ENCODE measurements around the gene MAPRE2.
A peak's percentile ranks its signal among the peaks of the same experiment; 100 is the strongest.

Gene MAPRE2

GRCh38 chr18:35138773-35139172, 97.6 kb downstream of the MAPRE2 start:
- 90% methylated on average over 5 of the region's 6 CpGs for WGBS (ENCODE audit: insufficient coverage)
- no peak for DNase-seq
- peaks cover 0 to 18% (median 12%) of the 10 kb centered on the region in 4 experiments for H3K4me1 ChIP-seq (ENCODE audit: control extremely low read depth in 1 of 4, control insufficient read depth in 4 of 4, insufficient read depth in 4 of 4, low read length in 3 of 4)
- no peak overlapping the region for H3K4me3 ChIP-seq (ENCODE audit: control insufficient read depth in 1 of 7, extremely low read depth in 1 of 7, insufficient read depth in 4 of 7, low read depth in 2 of 7, low read length in 6 of 7)
- peaks cover 20 to 69% (median 41%) of the 10 kb centered on the region in 4 experiments for H3K36me3 ChIP-seq (ENCODE audit: control insufficient read depth in 4 of 4, insufficient read depth in 4 of 4, low read length in 3 of 4)
- POLR2A ChIA-PET: no interaction called here
- no peak overlapping the region for H3K27ac ChIP-seq (ENCODE audit: insufficient read depth in 1 of 2, low read depth in 1 of 2, low read length in 2 of 2, poor library complexity in 1 of 2, severe bottlenecking in 2 of 2)
- H3K27me3 ChIP-seq (replicated peaks in 2 of 5; ENCODE audit: control insufficient read depth in 4 of 5, insufficient read depth in 5 of 5, low read length in 4 of 5): no peaks in the 10 kb centered on the region
- CTCF ChIA-PET: interaction anchor here (1.0 to 5.7 kb wide), 4 partner anchors 11 to 136 kb away, joined by 3 to 29 read pairs (median 11); no protein-coding TSS in a partner anchor
- H3K9me3 ChIP-seq (ENCODE audit: control extremely low read depth in 1 of 5, control insufficient read depth in 4 of 5, insufficient read depth in 2 of 5, low read depth in 1 of 5, low read length in 4 of 5): no peaks in the 10 kb centered on the region

- no peak overlapping the region for H3K4me3 ChIP-seq (ENCODE audit: control insufficient read depth in 1 of 7, extremely low read depth in 1 of 7, insufficient read depth in 4 of 7, low read depth in 2 of 7, low read length in 6 of 7)
- CTCF ChIA-PET: interaction anchor here (1.0 to 5.7 kb wide), 3 partner anchors 17 to 136 kb away, joined by 3 to 29 read pairs (median 9); no protein-coding TSS in a partner anchor
- no peak for DNase-seq
- POLR2A ChIA-PET: interaction anchor here (1.2 kb wide), 1 partner anchor 10 kb away, joined by 3 read pairs; no protein-coding TSS in a partner anchor
- H3K27ac ChIP-seq (ENCODE audit: insufficient read depth in 1 of 2, low read depth in 1 of 2, low read length in 2 of 2, poor library complexity in 1 of 2, severe bottlenecking in 2 of 2): no peak overlapping the region
- H3K27me3 ChIP-seq (replicated peaks in 2 of 5; ENCODE audit: control insufficient read depth in 4 of 5, insufficient read depth in 5 of 5, low read length in 4 of 5): no peaks in the 10 kb centered on the region
- H3K36me3 ChIP-seq (ENCODE audit: control insufficient read depth in 4 of 4, insufficient read depth in 4 of 4, low read length in 3 of 4): peaks cover 14 to 61% (median 38%) of the 10 kb centered on the region in 4 experiments
- 100% methylated on average over 3 of the region's 3 CpGs for WGBS (ENCODE audit: insufficient coverage)
- peaks cover 0 to 19% (median 12%) of the 10 kb centered on the region in 4 experiments for H3K4me1 ChIP-seq (ENCODE audit: control extremely low read depth in 1 of 4, control insufficient read depth in 4 of 4, insufficient read depth in 4 of 4, low read length in 3 of 4)
- no peaks in the 10 kb centered on the region for H3K9me3 ChIP-seq (ENCODE audit: control extremely low read depth in 1 of 5, control insufficient read depth in 4 of 5, insufficient read depth in 2 of 5, low read depth in 1 of 5, low read length in 4 of 5)
These were observed 98.3 kb downstream of the MAPRE2 start for GRCh38 chr18:35139517-35139916.

DNA sequence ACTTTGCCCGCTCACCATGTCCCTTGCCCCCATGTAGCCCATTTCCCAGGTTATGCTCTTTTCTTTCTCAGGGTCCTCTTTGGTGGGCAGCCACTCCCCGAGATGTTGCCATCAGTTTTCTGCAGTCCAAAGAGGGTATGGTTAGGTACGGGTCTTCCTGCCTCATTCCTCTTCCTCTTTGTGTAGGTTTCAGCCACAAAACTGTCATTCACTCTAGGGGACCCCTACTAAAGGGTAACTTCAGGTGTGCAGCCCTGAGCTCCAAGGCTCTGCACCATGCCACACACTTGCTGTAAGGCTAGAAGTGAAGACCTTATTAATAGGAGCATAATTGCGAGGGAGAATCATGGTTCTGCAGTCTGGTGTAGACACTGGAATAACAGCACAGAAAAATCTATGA, 99.9 kb downstream of the MAPRE2 start:
- Histone ChIP-seq H3K27ac (ENCODE audit: insufficient read depth in 1 of 2, low read depth in 1 of 2, low read length in 2 of 2, poor library complexity in 1 of 2, severe bottlenecking in 2 of 2) (no peak overlapping the region), H3K4me3 (ENCODE audit: control insufficient read depth in 1 of 7, extremely low read depth in 1 of 7, insufficient read depth in 4 of 7, low read depth in 2 of 7, low read length in 6 of 7) (no peak overlapping the region), H3K9me3 (ENCODE audit: control extremely low read depth in 1 of 5, control insufficient read depth in 4 of 5, insufficient read depth in 2 of 5, low read depth in 1 of 5, low read length in 4 of 5) (no peaks in the 10 kb centered on the region), H3K36me3 (ENCODE audit: control insufficient read depth in 4 of 4, insufficient read depth in 4 of 4, low read length in 3 of 4) (peaks cover 6 to 47% (median 26%) of the 10 kb centered on the region in 4 experiments), H3K4me1 (ENCODE audit: control extremely low read depth in 1 of 4, control insufficient read depth in 4 of 4, insufficient read depth in 4 of 4, low read length in 3 of 4) (peaks cover 0 to 19% (median 12%) of the 10 kb centered on the region in 4 experiments), H3K27me3 (replicated peaks in 2 of 5; ENCODE audit: control insufficient read depth in 4 of 5, insufficient read depth in 5 of 5, low read length in 4 of 5) (no peaks in the 10 kb centered on the region)
- 61% methylated on average over 4 of the region's 4 CpGs for WGBS (ENCODE audit: insufficient coverage)
- no peak for DNase-seq
- ChIA-PET POLR2A (interaction anchor here (1.2 kb wide), 1 partner anchor 11 kb away, joined by 3 read pairs; no protein-coding TSS in a partner anchor), CTCF (interaction anchor here (0.9 to 6.6 kb wide), 9 partner anchors 14 to 133 kb away, joined by 3 to 138 read pairs (median 7); no protein-coding TSS in a partner anchor)

- POLR2A ChIA-PET: interaction anchor here (0.5 to 1.2 kb wide), 2 partner anchors 12 to 138 kb away, joined by 3 read pairs; no protein-coding TSS in a partner anchor
- H3K27me3 ChIP-seq (replicated peaks in 2 of 5; ENCODE audit: control insufficient read depth in 4 of 5, insufficient read depth in 5 of 5, low read length in 4 of 5): no peaks in the 10 kb centered on the region
- no peaks in the 10 kb centered on the region for H3K9me3 ChIP-seq (ENCODE audit: control extremely low read depth in 1 of 5, control insufficient read depth in 4 of 5, insufficient read depth in 2 of 5, low read depth in 1 of 5, low read length in 4 of 5)
- no peak for DNase-seq
- H3K27ac ChIP-seq (ENCODE audit: insufficient read depth in 1 of 2, low read depth in 1 of 2, low read length in 2 of 2, poor library complexity in 1 of 2, severe bottlenecking in 2 of 2): no peak overlapping the region
- H3K4me3 ChIP-seq (ENCODE audit: control insufficient read depth in 1 of 7, extremely low read depth in 1 of 7, insufficient read depth in 4 of 7, low read depth in 2 of 7, low read length in 6 of 7): no peak overlapping the region
- CTCF ChIA-PET: interaction anchor here (0.9 to 6.6 kb wide), 11 partner anchors 14 to 139 kb away, joined by 3 to 138 read pairs (median 7); no protein-coding TSS in a partner anchor
- peaks cover 0 to 19% (median 12%) of the 10 kb centered on the region in 4 experiments for H3K4me1 ChIP-seq (ENCODE audit: control extremely low read depth in 1 of 4, control insufficient read depth in 4 of 4, insufficient read depth in 4 of 4, low read length in 3 of 4)
- 87% methylated on average over 4 of the region's 6 CpGs for WGBS (ENCODE audit: insufficient coverage)
- peaks cover 4 to 42% (median 19%) of the 10 kb centered on the region in 4 experiments for H3K36me3 ChIP-seq (ENCODE audit: control insufficient read depth in 4 of 4, insufficient read depth in 4 of 4, low read length in 3 of 4)
These were observed 100.5 kb downstream of the MAPRE2 start for GRCh38 chr18:35141567-35142274.

- ChIA-PET CTCF (interaction anchor here (0.9 to 6.6 kb wide), 11 partner anchors 9 to 139 kb away, joined by 3 to 138 read pairs (median 7); no protein-coding TSS in a partner anchor), POLR2A (interaction anchor here (0.5 to 1.2 kb wide), 2 partner anchors 12 to 138 kb away, joined by 3 read pairs; no protein-coding TSS in a partner anchor)
- no peaks in the 10 kb centered on the region for H3K27me3 ChIP-seq (replicated peaks in 2 of 5; ENCODE audit: control insufficient read depth in 4 of 5, insufficient read depth in 5 of 5, low read length in 4 of 5)
- H3K9me3 ChIP-seq (ENCODE audit: control extremely low read depth in 1 of 5, control insufficient read depth in 4 of 5, insufficient read depth in 2 of 5, low read depth in 1 of 5, low read length in 4 of 5): no peaks in the 10 kb centered on the region
- WGBS (ENCODE audit: insufficient coverage): 88% methylated on average over 1 of the region's 1 CpG
- no peak overlapping the region for H3K4me3 ChIP-seq (ENCODE audit: control insufficient read depth in 1 of 7, extremely low read depth in 1 of 7, insufficient read depth in 4 of 7, low read depth in 2 of 7, low read length in 6 of 7)
- no peak overlapping the region for H3K27ac ChIP-seq (ENCODE audit: insufficient read depth in 1 of 2, low read depth in 1 of 2, low read length in 2 of 2, poor library complexity in 1 of 2, severe bottlenecking in 2 of 2)
- peaks cover 0 to 19% (median 12%) of the 10 kb centered on the region in 4 experiments for H3K4me1 ChIP-seq (ENCODE audit: control extremely low read depth in 1 of 4, control insufficient read depth in 4 of 4, insufficient read depth in 4 of 4, low read length in 3 of 4)
- peaks cover 4 to 37% (median 17%) of the 10 kb centered on the region in 4 experiments for H3K36me3 ChIP-seq (ENCODE audit: control insufficient read depth in 4 of 4, insufficient read depth in 4 of 4, low read length in 3 of 4)
- no peak for DNase-seq
These were observed 101.0 kb downstream of the MAPRE2 start for GRCh38 chr18:35142275-35142615.

DNA sequence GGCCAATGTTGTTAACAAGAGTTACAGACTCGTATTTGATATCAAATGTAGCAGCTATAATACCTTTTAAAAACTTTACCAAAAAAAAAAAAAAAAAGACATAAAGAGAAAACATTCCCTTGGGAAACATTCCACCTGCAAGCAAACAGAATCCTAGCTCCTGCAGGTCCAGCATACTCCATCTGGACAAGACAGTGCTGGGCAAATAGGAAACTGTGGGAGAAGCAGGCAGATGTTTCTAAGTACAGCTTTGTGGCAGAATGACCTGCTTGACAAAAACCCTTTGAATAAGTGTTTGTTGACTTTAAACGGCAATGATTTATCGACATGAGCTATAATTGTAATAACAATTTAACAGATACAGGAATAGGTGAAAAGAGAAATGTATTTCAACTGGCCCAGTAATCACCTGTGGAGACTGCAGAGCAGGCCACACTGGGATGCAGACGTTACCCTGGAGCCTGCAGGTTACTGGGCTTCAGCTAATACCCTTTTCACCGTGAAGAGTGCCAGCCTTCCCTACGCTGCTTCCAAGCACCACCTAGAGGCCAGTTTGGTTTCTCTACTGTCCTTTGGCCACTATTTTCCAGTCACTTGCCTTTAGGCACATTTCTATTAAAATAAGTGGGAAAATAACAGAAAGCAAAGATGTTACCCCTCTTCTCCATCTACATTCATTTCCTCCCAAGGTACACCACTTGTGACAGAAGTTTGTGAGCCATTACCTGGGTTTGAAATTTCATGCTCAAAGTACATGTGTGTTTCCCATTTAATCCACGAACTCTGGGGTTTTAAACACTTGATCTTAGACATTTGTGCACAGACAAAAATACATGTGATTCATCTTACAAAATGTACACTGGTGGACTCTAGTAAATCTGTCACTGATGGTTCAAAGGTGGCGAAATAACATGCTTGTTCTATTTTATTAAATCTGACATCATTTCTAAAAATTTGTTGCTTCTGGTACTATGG, 102.7 kb downstream of the MAPRE2 start:
- H3K9me3 ChIP-seq (ENCODE audit: control extremely low read depth in 1 of 5, control insufficient read depth in 4 of 5, insufficient read depth in 2 of 5, low read depth in 1 of 5, low read length in 4 of 5): no peaks in the 10 kb centered on the region
- no peak overlapping the region for H3K4me3 ChIP-seq (ENCODE audit: control insufficient read depth in 1 of 7, extremely low read depth in 1 of 7, insufficient read depth in 4 of 7, low read depth in 2 of 7, low read length in 6 of 7)
- WGBS (ENCODE audit: insufficient coverage): 23% methylated on average over 3 of the region's 8 CpGs
- H3K27me3 ChIP-seq (replicated peaks in 2 of 5; ENCODE audit: control insufficient read depth in 4 of 5, insufficient read depth in 5 of 5, low read length in 4 of 5): no peaks in the 10 kb centered on the region
- CTCF ChIA-PET: interaction anchor here (0.6 to 6.6 kb wide), 32 partner anchors 8 to 878 kb away, joined by 3 to 138 read pairs (median 4); no protein-coding TSS in a partner anchor
- POLR2A ChIA-PET: interaction anchor here (0.6 to 0.7 kb wide), 3 partner anchors 105 to 184 kb away, joined by 3 to 5 read pairs (median 4); no protein-coding TSS in a partner anchor
- peaks cover 0 to 24% (median 15%) of the 10 kb centered on the region in 4 experiments for H3K36me3 ChIP-seq (ENCODE audit: control insufficient read depth in 4 of 4, insufficient read depth in 4 of 4, low read length in 3 of 4)
- peaks cover 0 to 19% (median 12%) of the 10 kb centered on the region in 4 experiments for H3K4me1 ChIP-seq (ENCODE audit: control extremely low read depth in 1 of 4, control insufficient read depth in 4 of 4, insufficient read depth in 4 of 4, low read length in 3 of 4)
- no peak overlapping the region for H3K27ac ChIP-seq (ENCODE audit: insufficient read depth in 1 of 2, low read depth in 1 of 2, low read length in 2 of 2, poor library complexity in 1 of 2, severe bottlenecking in 2 of 2)
- peak; percentile 64 to 77 (median 74) for DNase-seq

Data from common myeloid progenitor, CD34-positive (primary cell).